ENCODE results near the gene STX10.

- TF ChIP-seq MAX (IDR thresholded peaks at IDR 0.05; ENCODE audit: insufficient read depth, insufficient read length), result no peak
- no peak for TF ChIP-seq CTCF (IDR thresholded peaks at IDR 0.05; ENCODE audit: extremely low read depth in 1 of 2, insufficient read depth in 1 of 2, low read depth in 1 of 2, low read length in 2 of 2)
- no peak for TF ChIP-seq POLR2AphosphoS5 (IDR thresholded peaks at IDR 0.05; ENCODE audit: insufficient read depth, low read depth, low read length)
- TF ChIP-seq POLR2A (IDR thresholded peaks at IDR 0.05; ENCODE audit: low read depth, low read length), result no peak
- no peak for TF ChIP-seq JUN (IDR thresholded peaks at IDR 0.05; ENCODE audit: borderline replicate concordance, insufficient read depth, insufficient read length, low read depth)
- TF ChIP-seq EZH2 (IDR thresholded peaks at IDR 0.05; ENCODE audit: borderline replicate concordance, low read depth, low read length, severe bottlenecking), result no peak
- no peak for TF ChIP-seq FOS (IDR thresholded peaks at IDR 0.05; ENCODE audit: borderline replicate concordance, insufficient read depth, low read length)
- no peak for TF ChIP-seq MYC (IDR thresholded peaks at IDR 0.05; ENCODE audit: low read depth, low read length)
- no peak for TF ChIP-seq GATA2 (IDR thresholded peaks at IDR 0.05; ENCODE audit: insufficient read depth, insufficient read length, low read depth, low read length)
These were observed 55.3 kb downstream of the STX10 start for GRCh38 chr19:13094771-13095392.

All from endothelial cell of umbilical vein (primary cell).